HG02588 (cell line): ENCODE results near the gene PAX5.

Source experiments
- ATAC-seq: cut with Tn5 transposase; IDR thresholded peaks from one replicate; pipeline ENCODE4 v1.9.1; 2021; ENCODE audit warnings: mild to moderate bottlenecking, moderate library complexity; ENCODE audit not compliant: unreplicated experiment

PAX5 gene

DNA sequence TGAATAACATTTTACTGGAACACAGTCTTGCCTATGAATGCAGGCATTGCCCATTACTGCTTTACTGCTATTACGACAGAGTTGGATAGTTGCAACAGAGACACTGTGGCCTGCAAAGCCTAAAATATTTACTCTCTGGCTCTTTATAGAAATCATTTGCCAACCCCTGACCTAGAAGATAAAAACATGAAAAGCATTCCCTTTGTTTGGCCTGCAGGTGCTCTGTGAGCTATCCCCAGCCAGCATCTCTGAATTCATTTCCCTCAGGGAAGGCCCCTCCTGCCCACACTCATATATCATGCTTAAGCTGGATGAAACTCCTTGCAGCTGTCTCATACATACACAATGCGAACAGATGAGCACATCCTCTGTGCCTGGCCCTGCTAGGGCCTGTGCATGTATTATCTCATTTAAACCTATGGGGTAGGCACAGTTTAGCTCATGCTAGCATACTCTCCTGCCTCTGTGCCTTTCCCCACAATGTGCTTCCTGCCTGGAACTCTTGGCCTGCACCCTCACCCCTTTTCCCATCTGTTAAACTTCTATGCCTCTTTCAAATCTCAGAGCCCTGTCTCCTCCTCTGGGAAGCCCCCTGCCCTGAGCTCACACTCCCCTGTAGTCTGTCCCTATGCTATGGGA, 193.1 kb downstream of the PAX5 start:
- ATAC-seq, result no peak

DNA sequence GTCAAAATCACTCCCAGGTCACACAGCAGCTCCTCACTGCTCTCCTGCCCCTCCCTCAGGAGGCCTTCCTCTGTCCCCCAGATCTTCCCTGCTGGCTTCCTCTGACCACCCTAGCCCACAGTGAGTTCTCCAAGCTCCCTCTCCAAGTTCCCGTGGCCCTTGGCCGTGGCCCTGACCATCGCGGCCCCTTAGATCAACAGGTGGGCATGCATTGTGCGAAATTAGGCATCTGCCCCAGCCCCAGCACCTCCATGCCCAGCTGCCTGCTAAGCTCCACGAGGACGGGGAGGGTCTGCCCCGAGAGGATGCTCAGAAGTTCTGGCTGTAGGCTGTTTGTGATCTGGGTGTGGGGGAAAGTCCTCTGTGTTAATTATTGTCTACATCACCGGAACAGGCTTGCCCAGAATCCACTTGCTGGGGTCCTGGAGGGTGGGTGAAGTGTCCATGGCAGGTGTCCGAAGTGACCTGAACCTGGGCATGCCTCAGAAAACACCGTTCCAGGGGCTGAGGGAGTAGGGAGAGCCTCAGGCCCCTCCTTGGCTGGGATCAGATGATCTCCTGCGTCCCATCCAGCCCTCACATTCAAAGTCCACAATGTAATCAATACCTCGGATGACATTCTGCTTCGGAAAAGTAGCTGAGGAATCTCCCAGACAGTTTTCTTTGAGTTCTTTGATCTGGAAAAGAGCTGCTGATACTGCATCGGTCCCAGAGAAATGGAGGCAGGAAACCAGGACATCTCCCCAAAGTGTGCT, 194.8 kb downstream of the PAX5 start:
- no peak for ATAC-seq

DNA sequence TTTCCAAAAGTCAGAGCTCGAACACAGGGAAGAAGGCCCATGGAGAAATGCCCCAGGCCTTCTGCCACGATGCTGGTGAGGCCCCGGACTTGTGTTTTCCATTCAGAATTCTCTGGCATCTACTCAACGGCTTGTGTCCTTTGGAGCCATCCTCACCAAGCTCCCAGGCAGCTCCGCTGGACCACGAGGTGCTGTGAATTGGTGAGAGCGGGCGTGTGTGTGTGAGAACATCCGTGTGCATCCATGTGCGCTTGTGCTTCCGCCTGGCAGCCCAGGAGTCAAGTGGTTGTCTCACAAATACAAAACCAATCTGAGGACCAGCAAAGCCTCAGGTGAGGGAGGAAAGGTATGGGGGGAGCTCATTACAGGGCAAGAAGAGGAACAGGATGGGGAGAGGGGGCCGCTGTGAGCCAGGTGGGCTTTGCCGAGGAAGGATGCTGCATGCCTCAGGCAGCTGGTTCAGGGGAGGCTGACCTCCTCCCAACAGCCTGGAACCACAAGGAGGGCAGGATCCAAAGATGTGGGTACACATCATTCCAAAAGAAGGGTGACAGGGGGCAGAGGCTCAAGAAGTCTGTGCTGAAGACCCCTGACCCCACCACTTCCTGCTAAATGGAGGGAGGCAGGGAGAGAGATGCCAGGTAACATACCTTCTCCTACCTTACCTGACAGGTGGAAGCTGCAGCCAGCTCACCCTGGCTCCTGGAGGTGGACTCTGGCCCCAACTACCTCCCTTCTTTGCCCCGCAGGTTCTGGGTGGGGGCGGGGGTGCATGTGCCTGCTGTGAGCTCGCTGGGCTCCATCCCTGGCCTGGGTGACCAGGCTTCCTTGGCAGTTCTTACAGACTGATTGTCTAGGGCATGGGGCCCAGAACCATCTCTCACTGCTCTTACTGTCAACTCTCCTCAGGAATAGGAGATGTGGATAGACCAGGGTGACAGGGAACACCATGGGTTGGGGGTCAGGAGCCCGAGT, 196.3 kb downstream of the PAX5 start:
- ATAC-seq, result no peak

DNA sequence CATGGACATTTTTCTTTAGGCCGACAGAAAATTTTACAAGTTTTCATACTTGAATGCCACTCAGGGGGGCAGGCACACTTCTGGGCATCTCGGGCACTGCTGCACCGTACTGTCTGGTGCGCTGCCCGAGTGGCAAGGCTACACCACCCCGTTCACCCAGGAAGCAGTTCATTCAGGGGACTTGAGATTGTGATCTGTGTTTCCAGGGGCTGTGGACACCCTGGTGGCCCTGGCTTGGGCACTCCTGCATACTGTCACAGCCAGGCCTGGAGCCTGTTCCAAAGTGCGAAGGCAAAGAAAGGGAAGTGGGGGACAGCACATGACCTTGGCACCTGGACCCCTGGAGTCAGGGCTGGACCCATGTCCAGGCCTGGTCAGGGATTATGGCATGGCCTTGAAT, 197.6 kb downstream of the PAX5 start:
- no peak for ATAC-seq

DNA sequence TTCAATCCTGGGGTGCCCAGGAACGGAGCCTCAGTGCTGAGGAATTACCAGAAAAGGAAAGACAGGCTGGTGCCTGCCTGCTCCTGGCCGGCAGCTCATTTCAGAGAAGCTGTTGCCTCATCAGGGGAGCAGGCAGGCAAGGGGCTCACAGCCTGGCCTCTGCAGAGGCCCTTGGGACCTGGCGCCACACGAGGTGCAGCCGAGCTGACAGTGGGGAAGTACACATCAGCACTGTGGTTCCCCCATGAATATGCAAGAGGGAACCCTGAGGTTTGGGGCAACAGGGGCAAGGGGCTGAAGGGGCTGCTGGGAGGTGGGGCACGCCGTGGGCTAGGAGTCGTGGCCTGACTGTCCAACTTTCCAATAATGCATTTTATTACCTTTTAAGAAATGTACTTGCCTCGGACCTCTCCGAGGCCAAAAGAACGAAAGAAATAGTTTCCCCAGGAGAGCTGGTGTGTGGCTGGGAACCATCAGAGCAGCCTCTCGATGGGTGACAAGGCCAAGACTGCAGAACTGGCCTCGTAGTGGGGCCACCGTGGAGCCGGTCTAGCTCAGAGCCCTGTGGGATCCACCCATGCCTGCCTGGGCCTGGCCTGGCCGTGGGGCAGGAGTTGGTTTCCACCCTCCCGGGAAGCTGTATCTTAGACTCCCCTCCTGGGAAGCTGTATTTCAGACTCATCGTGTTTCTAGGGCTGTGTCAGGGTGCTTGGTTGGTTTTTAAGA, 198.6 kb downstream of the PAX5 start:
- no peak for ATAC-seq

DNA sequence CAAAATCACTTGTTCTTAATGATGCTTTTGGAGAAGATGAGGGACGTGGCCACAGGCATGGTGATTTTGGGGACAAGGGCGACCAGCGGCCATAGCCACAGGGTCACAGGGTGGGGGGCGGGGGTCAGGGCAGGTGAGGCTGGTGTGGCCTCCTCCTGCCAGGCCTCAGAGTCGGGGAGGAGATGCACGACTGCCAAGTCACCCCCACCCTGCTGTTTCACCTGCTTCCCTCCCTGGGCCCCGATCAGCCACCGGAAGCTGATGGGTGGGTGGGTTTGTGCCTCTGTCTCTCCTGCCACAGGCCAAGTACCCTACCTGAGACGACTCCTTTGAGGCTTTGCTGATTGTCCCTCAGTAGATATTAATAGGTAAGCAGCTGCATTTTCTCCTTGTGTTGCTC, 199.3 kb downstream of the PAX5 start:
- ATAC-seq, result no peak

DNA sequence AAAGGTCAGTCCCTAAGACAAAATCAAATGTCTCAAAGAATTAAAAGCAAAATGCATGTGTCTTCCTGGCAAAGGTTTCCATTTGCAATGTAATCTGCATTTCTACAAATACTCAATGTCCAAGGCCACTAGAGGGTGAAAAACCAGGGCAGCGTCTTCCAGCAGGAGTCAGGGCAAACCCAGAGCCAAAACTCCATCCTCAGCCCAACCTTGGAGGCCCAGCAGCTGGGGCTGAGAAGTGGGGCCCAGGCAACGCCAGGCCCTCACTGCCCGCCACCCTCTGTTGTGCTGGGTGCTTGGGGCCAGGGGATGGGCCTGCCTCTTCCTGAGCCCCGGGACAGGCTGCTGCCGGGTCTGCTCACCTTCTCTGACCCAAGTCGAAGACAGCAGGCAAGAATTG, 200.1 kb downstream of the PAX5 start:
- no peak for ATAC-seq

DNA sequence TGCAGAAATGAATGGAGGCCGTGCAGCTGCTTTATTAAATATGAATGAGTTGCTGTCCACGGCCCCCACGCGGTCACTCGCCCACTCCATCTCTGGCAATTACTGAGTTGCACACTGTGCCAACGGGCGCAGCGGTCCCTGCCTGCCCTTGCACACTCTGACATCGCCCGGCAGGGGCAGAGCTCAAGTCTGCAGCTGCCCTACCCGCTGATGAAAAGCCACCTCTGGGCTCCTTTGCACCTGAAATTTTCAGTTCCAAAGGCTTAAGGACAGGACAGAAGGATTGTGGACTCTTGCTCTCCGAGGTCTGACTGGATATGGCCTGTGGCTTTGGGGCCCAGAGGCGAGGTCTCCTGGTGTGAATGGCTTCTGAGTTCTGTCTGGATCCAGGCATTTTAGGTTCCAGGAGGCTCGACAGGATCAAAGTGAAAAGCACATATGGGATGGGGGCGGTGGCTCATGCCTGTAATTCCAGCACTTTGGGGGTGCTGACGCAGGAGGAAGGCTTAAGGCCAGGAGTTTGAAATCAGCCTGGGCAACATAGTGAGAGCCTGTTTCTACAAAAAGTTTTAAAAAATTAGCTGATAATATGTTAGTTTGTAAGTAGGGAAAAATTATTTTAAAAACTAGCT, 201.8 kb downstream of the PAX5 start:
- ATAC-seq, result no peak

DNA sequence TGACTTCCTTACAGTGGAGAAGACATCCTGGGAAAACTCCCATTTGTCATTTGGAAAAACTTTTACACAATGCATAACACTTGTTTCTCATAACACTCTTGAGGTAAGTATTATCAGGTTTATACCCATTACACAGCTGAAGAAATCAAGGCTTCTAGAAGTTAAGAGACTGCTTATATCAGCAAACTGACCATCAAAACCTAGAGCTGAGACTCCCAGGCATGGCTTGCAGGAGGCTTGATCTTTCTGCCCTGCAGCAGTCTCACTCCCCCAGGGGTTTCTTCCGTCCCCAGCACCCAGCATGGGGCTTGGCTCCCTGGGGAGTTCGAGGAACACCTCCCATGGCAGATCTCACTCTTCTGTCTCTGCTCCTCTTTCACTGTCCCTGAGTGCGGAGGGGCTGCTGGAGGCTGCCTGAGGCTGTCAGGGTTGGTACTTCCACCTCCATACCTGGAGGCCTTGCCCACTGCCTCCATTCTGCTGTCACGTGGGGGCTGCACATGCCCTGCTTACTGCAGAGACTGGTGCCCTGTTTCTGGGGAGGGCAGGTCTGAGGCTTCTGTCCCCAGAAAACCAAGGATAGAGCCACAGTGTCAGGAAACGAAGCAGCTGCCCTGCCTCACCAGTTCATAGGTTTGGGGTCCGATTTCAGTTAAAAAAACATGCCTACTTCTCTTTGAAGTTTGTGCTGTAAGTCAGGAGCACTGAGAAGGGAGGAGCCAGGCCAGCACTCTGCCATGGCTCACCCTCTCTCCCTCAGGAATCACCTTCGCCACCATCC, 202.5 kb downstream of the PAX5 start:
- ATAC-seq, result no peak

DNA sequence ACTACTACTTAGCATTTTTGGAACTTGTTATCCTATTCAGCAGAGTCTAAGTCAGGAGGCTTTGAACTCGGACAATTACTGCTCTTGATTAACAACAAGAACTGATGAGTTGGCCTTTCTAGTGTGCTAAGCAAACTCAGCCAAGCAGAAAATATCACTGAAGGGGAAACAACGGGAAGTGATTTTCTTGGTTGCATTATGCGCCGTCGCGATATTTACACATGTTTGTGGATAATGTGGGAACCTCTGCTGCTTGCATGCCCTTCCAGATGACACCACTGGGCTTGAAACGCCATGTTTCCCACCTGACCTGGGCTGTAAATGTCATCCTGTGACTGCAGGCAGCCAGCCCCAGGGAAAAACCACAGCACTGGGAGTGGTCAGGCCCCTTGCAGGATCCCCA, 205.5 kb downstream of the PAX5 start:
- no peak for ATAC-seq

DNA sequence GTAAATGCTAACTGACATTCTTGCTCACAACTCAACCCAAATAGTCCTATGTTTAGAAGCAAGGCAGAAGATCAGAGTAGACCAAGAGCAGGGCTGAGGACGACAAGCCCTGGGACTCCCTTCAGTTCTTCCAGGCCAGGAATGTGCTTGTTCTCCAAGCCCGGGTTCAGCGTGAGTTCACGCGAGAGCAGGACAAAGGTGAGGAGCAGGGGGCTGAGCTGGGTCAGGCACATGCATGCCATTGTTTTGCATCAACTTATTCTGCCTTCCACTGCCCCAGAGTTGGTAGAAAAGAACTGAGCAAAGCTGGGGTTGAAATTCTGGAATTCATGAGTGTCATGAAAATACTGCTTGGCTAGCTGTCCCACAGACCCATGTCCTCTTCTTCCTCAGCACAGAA, 206.5 kb downstream of the PAX5 start:
- ATAC-seq, result no peak

DNA sequence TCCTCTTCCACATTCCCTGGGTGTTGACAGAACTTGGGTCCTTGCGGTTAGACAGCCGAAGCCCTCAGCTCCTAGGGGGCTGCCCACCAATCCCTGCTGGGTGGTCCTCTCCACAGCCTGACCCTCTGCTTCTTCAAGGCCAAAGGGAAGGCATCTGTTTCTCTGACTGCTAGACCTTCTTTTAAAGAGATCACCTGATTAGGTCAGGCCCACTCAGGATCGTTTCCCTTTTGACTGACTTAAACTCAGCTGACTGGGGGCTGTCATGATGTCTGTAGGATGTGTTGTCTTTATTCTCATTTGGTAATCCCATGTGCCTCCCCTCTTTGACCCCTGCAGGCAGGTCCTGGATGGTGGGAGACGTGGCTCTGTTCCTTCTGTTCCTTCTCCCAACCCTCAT, 207.5 kb downstream of the PAX5 start:
- no peak for ATAC-seq

DNA sequence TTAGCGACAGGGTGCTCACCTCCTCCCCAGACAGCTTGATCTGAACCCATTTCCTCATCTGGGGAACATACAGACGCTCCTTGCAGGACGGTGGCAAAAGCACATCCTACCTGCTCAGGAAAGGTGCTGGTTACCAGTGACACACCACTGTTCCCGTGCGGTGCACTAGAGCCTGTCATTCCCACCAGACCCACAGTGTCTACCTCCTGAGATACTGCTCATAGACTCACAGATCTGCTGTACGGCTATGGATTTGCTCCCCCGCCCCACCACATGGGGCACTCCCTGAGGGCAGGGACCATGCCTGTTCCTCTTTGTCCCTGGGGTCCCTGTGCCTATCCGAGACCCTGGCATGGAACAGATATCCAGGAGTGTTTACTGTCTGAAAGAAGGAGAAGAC, 208.9 kb downstream of the PAX5 start:
- ATAC-seq, result no peak

DNA sequence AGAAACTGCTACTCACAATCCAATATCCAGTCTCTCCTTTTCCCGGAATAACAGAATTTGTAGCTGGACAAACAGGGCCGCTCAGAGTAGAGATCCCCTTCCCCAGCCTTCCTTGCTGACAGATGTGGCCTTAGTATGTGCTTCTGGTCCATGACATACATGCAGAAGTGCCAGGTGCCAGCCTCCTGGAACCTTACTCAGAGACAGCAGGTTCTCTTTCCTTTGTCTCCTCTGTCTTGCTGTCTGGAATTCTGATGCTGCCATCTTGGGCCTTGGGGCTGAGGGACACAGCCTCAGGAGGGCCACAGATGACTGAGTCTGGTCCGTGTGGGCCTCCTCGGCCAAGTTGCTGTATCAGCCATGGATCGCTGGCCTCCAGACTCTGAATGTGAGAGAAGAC, 210.1 kb downstream of the PAX5 start:
- no peak for ATAC-seq

DNA sequence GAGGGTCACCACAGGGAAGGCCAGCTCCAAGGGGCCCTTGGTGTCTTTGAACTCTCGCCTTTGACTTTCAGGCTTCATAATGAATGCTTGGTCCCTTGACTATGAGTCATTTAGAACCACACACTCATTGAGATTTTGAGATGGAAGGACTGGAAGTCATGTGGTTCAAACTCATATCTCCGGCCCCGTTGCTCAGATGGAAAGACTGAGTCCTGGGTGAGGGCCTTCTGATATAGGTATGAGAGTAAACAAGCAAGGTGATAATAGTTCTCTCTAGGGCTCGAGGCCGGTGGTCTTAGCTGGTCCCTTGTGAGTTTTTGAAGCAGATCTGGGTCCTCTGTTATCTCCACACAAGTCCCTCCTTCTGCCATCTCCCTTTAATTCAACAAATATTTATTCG, 210.6 kb downstream of the PAX5 start:
- no peak for ATAC-seq

DNA sequence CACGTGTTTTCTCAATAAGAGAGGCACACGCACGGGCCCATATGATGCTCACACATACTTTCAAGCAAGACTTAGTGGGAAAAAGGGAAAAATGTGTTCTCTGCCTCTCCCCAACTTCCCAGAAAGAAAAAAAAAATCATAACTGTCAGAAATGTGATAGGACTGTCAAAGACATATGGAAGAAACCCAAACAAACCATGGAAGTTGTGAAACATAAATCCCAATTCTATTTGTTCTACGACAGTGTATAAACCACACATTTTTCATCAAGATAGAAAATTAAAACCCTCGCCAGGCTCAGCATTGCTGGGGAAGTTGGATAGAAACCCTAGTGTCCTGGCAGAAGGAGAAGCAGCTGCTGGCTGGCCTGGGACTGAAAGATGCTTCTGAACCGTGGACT, 211.9 kb downstream of the PAX5 start:
- no peak for ATAC-seq

DNA sequence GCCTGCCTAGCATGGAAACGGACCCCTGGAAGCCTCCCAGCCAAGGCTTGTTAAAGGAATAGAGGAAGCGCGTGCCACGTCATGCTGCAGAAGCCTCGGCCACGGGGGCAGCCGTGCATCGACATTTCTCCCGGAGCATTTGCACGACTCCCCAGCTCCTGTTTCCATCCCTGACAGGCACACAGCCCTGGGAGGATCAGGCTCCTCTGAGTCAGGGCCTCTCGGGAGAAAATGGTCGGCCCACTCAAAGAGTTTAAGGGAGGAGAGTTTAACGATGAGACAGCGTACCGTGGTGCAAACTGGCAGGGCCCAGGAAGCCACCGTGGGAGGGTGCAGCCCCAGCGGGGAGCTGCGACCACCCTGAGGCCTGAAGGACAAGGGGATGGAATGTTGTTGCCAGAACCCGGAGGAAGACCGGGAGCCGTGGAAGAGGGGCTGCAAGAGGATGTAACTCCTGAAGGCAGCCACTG, 213.6 kb downstream of the PAX5 start:
- no peak for ATAC-seq

DNA sequence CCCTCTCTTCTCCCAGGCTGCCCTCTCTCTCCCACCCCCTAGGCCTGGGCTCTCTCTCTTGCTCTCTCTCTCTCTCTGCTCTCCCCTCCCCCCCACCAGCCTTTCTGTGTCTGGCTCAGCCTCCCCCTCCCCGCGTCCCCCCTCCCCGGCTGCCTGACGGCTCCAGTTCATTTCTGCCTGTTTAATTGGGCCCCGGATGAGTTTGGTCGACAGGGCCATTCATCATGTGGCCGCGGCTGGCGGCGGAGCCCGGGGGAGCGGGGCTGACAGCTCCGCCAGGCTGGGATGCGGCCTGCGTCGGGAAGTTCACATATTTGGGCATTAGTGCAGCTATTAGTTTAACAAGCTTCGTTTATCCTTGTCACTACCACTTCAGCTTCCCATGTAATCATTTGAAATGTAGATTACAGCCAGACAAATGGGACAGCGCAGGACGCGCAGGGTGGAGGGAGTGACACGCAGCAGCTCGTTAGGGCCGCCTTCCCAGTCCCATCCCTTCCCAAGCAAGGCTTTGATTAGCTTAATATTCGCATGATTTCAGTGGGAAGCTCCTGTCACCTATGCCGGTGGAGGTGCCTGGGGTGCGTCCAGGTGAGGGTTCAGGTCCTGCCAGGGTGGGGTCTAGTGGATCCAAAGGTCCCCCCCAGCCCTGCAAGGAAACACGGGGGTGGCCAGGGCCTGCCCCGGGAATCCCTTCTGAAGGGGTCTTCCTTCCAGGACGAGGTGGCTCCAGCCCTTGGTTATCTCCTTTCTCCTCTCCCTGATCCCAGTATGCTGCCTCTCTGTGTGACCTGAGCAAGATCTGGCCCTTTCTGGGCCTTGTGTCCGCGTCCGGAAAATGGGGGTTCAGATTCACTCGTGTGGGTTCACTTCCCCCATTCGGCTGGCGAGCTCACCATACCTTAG, 214.8 kb downstream of the PAX5 start:
- no peak for ATAC-seq
